ENCODE measurements around the gene CIB2.

CIB2 gene

DNA sequence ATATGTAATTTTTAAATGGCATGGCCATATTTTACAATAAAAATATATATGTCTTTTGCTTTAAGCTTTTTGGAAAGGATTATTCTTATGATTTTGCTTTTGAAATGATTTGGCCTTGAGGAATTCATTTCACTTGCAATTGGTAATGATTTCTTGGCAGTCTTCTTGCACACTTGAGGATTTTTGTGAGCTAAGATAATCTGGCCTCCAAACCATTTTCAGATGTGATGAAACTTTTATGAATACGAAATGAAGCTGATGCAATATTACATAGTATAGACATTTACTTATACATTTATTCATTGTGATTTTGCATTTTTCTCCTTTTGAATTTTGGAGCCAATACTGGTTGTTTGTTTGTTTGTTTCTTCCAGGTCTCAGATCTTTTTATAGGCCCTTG is 45.3 kb downstream of the CIB2 start:
- no peak for DNase-seq (ENCODE audit: low read depth in 1 of 2, low spot score in 1 of 2)

DNA sequence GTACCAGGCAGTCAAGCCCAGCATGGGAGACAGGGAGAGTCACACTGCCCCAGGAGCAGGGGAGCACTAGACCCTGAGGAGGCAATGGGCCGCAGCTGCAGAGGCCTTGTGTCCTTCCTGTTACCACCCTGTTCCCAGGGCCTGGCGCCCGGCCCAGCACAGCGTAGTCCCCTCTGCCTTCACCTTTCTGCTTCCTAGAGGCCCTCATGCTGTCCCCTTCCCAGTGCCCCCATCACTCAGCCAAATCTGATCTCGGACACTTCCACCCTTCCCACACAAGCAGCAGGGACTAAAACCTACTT is 46.8 kb downstream of the CIB2 start:
- DNase-seq (ENCODE audit: low read depth in 1 of 2, low spot score in 1 of 2), result no peak

DNA sequence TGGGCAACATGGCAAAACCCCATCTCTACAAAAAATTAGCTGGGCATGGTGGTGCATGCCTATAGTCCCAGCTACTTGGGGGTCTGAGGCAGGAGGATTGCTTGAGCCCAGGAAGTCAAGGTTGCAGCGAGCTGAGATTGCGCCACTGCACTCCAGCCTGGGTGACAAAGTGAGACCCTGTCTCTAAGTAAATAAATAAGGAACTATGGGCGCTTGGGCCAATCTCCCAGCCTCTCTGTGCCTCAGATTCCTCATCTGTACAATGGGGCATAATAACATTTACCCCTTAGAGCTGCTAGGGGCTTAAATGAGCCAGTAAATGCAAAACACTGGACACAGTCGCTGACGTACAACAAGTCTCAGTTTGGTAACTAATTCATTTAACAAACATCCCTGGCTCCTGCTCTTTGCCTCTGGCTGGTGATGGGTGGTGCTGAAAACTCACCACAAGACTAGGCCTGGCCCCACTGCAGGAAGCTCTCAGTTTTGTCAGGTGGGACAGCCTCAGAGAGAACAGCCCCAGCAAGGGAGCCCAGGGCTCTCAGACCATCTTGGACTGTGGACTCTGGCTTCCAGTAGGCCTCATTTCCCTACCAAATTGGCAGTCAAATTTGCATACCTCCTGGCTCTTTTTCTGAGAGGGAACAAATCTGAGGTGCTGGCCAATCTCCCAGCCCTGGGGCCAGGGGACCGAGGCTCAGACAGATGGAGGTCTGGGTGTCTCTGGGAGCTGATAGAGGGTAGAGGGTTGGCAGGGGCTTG is 47.4 kb downstream of the CIB2 start:
- DNase-seq (ENCODE audit: low read depth in 1 of 2, low spot score in 1 of 2), result no peak

DNA sequence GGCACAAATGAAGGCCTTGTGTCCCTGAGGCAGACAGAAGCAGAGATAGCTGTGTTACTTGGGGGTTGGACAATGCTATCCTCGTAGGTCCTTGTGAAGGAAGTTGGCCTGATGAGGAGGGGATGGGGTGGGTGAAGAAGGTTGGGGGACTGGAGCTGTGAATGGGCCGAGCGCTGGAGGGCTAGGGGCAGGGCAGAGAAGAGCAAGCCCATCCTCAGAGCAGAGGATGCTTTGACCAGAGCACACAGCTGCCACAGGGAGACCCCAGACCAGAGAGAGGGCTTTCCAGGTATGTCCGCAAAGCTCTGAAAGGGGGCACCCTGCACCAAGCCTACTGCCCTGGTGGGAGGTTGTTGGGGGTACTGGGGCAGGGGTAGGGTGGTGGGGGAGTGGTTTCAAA is 48.1 kb downstream of the CIB2 start:
- no peak for DNase-seq (ENCODE audit: low read depth in 1 of 2, low spot score in 1 of 2)

DNA sequence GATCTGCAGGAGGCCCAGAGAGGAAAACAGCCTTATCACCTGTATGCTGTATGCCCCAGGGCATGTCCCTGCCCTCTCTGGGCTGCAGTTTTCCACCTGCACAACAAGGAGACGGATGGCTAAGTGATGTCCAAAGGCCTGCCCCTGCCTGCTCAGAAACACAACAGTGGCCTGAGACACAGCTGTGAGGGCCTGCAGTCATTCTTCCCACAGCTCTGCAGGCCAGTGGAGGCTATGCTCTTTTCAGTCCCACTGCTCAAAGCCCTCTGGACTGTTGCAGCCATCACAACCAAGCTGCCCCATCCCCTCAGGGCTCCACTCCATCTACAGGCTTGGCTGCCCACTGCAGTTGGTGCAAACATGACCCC is 48.5 kb downstream of the CIB2 start:
- DNase-seq (ENCODE audit: low read depth in 1 of 2, low spot score in 1 of 2), result no peak

DNA sequence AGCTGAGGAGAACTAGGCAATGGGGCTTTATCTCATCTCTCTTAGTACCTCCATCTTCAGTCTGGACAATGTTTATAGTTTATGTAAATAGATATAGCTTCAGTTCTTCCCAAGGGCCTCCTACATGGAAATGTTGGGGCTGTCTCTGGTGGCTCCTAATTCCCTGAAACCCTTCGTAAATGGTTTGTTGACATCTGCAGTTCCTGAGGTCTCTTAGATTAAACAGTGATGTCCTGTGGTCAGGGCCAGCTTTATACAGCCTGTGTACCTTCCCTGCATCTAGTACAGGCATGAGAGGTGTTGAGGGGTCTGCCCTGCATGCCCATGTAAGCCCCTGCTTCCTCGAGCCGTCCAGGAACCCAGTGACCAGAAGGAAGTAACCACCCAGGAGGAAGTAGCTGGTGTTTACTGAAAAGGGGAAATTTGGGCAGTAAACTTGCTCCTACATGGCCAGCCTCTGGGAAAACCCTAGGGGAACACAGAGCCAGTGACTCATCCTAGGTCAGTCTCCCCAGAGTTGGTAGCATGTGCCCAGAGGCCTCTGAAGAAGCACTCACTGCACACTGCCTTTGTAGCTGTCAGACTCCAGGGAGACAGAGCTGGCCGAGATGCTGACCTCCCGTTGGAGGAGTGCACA is 49.0 kb downstream of the CIB2 start:
- DNase-seq (ENCODE audit: low read depth in 1 of 2, low spot score in 1 of 2), result no peak

DNA sequence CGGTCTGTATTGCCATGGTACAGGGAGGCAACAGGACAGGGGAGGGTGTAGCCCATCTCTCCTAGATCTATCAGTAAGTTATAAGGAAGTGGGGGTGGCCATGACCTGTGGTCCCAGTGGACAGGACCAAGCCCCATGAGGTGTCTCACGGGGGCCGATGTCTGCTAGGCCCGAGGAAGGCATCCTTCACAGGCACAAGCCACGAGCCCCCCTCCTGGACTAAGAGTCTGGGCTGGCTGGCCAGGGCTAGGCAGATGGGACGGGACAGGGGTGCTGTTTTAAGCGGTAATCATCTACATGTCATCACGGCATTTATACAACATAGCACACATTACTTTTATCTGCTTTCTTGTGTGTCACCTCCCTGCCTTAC is 51.2 kb downstream of the CIB2 start:
- DNase-seq (ENCODE audit: low read depth in 1 of 2, low spot score in 1 of 2), result no peak

DNA sequence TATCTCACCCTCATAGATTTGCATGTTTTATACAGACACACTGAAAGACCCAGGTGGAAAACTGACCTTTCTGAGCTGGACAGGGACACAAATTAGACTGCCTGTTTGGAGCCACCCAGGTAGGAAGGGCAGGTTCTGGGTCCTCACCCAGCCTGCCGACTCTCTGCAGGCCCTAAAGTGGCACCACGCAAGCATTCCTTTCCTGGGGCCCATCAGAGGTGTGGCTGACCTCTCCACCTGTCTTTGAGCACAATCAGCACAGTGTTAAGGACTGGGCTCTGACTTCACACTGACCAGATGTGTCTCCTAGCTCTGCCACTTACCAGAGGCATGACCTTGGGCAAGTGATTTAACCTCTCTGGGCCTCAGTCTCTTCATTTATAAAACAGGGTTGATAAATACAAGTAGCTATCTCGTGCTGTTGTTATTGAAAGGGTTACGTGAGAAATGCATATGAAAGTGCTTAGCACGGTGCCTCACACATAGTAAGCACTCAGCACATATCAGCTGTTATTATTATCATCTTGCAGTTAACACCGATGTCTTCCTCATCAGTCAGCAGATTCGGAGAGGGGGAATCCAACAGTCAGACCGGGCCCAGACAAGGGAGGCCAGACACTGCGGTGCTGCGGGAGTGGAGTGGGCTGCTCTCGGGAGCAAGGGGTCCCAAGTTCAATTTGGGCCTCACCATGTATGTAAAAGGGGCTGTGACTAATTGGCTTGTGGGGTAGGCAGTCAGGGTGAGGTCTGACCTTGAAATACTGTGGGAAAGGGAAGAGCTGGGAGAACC is 51.8 kb downstream of the CIB2 start:
- no peak for DNase-seq (ENCODE audit: low read depth in 1 of 2, low spot score in 1 of 2)

DNA sequence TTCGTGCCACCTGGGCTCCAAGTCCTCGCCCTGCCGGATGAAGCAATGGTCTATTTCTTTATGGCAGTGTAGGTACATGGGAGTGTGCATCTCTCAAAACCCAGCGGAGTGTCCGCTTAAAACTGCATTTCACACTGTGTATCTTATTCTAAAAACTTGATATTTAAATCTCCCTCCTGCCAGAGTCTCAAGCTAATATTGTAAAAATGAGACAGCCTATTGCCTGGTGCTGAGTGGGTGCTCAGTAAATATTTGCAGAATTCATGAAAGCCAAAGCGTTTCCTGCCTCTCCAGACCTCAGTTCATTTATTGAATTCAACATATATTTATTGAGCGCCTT is 53.4 kb downstream of the CIB2 start:
- DNase-seq (ENCODE audit: low read depth in 1 of 2, low spot score in 1 of 2), result no peak

DNA sequence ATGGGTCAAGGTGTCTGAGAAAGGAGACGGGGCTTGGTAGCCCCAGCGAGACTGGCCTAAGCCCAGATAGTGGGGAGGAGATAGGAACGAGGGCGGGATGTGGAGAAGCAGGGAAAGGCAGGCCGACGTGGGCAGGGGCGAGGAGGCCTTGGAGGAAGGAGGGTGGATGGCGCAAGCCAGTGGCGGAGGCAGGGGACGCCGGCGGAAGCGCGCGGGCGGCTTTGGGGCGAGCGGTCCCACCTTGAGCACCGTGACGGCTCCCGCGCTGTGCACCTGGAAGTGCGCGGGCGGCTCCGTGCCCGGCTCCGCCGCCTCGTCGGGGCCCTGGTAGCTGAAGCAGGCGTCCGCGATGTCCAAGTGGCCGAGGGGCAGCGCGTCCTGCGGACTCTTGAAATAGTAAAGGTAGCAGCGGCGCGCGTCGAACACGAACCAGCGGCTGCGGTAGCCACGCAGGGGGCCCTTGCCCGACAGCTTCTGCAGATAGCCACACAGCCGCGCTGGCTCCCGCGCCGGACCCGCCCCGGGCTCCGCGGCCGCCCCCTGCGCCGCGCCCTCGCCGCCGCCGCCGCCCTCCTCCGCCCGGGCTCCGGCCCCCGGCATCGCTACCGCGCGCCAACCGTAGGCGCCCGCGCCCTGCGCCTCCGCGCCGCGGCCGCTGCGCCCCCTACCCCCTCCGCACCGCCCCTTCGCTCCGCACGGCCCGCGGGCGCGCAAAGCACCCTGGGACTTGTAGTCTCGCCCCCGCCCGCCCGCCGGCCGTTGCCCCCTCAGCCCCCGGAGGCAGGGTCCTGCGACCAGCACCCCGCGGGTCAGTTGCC is 54.0 kb downstream of the CIB2 start, which contains the start of gene TBC1D2B:
TBC1D2B (minus strand) TSS at position 659 of the 818 bp plus-strand sequence; CDS start at position 600, 59 bp downstream.
- DNase-seq (ENCODE audit: low read depth in 1 of 2, low spot score in 1 of 2), result peak; percentile 45 to 55

DNA sequence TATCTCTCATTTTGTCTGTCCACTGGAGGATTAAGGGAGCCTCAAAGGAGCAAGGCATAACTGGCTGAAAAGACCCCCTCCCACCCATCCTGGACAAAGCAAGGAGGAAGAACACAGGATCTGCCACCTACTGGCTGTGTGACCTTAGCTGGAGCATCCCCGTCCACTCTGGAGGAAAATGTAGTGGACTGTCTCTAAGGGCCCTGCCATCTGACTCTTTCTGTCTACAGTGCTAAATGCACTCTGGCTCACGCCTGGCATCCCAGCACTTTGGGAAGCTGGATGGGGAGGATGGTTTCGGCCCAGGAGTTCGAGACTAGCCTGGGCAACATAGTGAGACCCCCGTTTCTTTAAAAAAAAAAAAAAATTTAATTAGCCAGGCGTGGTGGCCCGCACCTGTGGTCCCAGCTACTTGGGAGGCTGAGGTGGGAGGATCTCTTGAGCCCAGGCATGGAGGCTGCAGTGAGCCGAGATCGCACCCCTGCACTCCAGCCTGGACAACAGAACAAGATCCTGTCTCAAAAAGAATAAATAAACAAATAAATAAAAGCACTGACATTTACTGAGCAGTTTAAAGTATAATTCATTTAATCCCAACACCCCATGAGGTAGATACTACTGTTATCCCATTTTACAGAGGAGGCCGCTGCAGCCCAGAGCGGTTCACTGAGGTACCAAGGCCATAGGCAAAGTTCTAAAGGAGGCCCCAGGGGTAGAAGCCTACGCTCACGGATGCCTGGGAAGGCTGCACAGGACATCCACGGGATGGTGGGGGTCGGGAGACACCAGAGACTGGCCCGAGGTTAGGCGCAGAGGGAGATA is 54.8 kb downstream of the CIB2 start:
- no peak for DNase-seq (ENCODE audit: low read depth in 1 of 2, low spot score in 1 of 2)

DNA sequence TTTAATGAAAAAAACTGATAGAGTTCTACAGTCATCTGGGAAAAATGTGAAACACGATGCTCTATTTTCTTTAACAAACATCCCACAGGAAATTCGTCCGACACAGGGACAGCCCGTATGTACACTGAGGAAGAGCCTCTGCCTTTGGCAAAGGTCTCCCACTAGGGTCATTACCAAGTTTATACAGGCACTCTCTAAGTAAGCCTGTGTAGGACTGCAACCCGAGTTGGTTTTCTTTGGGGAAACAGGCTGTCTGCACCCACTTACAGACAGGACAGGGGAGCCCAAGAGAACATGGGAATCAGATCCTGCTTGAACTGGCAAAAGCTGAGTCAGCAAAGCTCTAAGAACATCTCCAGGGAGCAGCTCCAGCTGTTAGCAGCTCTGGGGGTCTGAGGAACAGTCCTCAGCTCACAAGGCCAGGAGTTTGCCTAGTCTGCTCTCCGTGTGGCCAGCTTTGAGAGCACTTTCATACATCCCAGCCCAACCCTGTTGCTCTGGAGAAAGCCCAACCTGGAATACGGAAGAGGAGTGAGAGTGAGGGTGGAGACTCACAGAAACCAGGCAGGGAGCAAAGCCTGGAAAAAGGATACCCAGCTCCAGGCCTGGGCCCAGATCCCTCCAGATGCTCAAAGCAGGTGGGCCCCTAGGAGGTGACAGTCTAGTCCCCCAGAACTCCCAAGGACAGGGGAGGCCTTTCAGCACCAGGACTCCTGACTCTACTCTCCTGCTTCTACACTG is 55.6 kb downstream of the CIB2 start:
- DNase-seq (ENCODE audit: low read depth in 1 of 2, low spot score in 1 of 2), result no peak

DNA sequence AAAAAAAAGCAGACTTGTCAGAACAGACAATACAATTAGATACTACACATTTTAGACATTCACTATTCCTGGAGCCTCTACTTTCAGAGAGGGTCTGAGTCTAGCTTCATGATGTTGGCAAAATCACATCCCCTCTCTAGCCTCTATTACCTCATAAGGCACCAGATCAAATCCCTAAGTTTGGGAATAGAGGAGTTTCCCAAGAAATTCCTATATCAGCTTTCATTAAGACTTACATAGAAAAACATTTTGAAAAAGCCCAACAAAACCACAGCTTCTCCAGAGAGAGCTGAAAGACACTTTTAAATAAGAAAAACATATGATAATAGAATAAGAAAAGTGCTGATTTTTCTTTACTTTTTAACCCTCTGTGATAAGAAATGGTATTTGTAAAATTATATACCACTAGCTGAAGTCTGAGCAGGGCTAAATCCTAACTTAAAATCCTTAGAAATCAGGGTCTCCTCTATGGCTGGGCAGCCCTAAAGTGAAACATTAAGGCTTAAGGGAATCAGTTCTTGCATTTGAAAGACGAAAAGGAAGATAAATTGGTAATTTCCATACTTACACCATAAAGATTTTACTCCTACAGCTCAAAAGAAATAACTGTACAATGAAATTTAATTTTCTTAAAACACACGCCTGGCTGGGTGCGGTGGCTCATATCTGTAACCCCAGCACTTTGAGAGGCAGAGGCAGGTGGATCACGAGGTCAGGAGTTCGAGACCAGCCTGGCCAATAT is 58.0 kb downstream of the CIB2 start:
- no peak for DNase-seq (ENCODE audit: low read depth in 1 of 2, low spot score in 1 of 2)

DNA sequence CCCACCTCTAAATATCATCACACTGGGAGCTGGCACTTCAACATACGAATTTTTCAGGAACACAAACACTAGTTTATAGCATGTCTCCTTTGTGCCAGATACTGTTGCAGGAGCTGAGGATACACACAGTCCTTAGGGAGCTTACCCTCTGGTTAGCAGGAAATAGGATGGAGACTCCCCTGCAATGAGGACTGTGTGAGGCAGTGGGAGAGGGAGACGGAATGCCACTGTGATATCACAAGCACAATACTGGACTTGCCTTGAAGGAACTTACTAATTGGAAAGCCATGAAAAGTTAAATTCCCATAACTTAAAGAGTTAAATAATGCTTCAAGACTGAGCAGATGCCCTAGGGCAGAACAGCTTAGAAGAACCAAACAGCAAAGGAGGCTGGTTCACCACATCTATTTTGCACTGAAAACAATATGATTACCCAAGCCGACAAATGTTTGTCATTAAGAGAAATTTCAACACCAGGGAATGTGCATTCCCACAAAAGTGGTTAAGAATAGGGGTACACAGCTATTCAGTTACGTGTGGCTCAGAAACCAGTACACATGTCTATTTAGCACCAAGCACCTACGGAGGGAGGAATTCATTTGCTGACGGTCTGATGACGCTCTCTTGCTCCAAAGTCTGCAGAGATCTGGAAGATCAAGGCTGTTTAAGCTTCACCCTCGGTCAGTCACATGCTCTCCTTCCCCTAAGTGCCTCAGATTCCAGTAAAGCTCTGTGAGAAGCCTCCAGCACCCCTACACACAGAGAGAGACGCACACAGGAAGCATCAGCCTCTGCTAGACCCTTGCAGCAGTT is 59.0 kb downstream of the CIB2 start:
- no peak for DNase-seq (ENCODE audit: low read depth in 1 of 2, low spot score in 1 of 2)

DNA sequence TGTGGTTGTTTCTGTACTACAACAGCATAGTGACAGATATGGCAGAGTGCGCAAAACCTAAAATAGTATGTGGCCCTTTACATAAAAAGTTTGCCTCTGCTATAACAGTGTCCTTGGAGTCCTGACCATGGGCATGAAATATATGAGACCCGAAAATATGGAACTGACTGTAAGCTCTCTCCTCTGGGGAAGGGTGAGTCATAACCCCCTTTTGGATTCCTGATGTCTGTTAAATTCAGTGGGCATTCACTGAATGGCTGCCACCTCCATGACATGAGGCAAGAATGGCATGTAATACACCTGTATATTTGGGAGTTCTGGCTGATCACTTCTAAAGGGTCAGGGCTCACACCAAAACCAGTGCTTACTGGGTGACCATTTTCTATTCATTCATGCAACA is 59.9 kb downstream of the CIB2 start:
- no peak for DNase-seq (ENCODE audit: low read depth in 1 of 2, low spot score in 1 of 2)

DNA sequence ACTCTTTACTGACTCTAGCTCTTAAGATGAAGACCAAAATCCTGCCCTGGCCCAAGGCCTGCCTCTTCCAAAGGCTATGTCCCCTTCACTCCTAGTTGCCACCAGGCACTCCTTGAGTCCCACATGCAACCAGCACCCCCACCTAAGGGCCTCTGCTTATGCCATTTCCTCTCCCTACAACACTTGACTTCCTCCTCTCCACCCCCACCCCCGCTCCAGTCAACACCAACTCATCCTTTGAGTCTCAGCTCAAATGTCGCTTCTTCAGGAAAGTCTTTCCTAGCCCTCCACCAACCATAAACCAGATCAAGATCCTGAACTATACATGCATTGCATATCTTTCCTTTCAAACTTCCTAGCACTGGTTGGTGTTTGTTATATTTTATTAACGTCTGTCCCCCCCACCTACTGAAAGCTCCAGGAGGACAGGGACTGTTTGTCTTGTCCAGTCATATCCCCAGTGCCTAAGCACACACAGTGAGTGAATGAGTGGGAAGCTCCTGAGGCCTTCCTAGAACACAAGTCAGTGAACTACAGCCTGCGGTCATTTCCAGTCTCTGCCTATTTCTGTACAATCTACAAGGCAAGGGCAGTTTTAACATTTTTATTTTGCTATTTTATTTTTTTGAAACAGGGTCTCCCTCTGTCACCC is 61.1 kb downstream of the CIB2 start:
- no peak for DNase-seq (ENCODE audit: low read depth in 1 of 2, low spot score in 1 of 2)

DNA sequence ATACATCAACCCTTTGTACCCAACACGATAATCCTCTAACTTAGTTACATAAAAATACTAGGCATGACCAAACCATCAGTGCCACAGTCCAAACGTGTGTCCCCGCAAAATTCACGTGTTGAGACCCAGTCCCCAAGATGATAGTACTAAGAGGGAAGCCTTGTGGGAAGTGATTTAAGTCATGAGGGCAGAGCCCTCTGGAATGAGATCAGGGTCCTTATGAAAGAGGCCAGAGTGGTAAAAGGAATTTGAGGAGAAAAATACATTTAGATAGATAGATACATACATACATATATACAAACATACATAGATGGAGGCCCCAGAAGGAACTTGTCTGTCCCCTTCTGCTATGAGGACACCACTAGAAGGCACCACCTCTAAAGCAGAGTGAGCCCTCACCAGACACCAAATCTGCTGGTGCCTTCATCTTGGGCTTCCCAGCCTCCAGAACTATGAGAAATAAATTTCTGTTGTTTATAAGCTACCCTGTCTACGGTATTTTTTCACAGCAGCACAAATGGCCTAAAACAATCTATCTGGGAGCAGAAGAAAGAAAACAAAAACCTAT is 61.7 kb downstream of the CIB2 start:
- no peak for DNase-seq (ENCODE audit: low read depth in 1 of 2, low spot score in 1 of 2)

DNA sequence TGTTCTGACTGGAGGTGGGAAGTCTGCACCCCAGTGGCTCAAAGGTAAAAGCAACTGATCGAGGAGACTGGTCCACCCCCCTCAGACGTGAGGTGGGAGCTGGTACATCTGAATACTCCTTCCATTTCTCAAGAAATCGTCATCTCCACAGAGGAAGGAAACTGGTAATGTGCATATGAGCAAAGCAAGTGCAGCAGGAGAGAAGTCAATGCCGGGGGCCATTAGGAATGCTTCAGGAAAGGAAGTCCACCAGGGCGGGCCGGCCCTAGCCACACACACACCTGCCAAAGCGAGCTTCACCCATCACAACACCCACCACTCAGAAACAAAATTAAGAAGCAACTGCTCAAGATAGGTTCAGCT is 62.2 kb downstream of the CIB2 start:
- no peak for DNase-seq (ENCODE audit: low read depth in 1 of 2, low spot score in 1 of 2)
